ENCODE results near the gene SEMA5A.

SEMA5A gene

GRCh38 chr5:9188131-9188530 is 357.7 kb downstream of the SEMA5A start:
- H3K4me1 ChIP-seq (ENCODE audit: control insufficient read depth in 5 of 5, insufficient read depth in 5 of 5, low read length in 5 of 5): peaks cover 0 to 5% (median 0%) of the 10 kb centered on the region in 5 donors
- no peaks in the 10 kb centered on the region for H3K27me3 ChIP-seq (ENCODE audit: control insufficient read depth in 5 of 5, insufficient read depth in 4 of 5, low read length in 5 of 5)
- no peaks in the 10 kb centered on the region for H3K9me3 ChIP-seq (ENCODE audit: control insufficient read depth in 5 of 5, low read length in 5 of 5)
- no peak overlapping the region for H3K4me3 ChIP-seq (ENCODE audit: low read depth in 1 of 5, low read length in 5 of 5)
- no peak overlapping the region for H3K9ac ChIP-seq (ENCODE audit: low read length in 5 of 5)
- H3K27ac ChIP-seq (ENCODE audit: low read depth, low read length): no peak overlapping the region
- no peaks in the 10 kb centered on the region for H3K36me3 ChIP-seq (ENCODE audit: control insufficient read depth in 5 of 5, insufficient read depth in 5 of 5, low read length in 5 of 5)

DNA sequence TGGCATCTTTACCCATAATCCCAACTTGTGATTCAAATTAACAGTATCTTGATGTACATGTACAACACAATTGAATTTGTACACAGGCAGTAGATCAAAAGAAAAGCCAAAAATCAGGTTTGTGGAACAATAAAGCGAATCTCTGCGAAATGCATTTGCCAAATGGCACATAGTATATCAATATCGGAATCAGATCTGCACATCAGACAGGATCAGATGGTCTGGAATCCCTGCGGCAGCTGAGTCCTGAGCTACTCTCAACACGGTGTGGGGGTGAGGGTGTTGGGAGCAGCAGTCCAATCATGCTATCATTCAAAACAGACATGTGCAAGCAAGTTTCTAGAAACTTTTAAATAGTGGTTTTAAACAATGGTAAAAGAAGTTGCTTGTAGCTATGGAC is 358.3 kb downstream of the SEMA5A start:
- Histone ChIP-seq H3K27ac (ENCODE audit: low read depth, low read length) (no peak overlapping the region), H3K9me3 (ENCODE audit: control insufficient read depth in 5 of 5, low read length in 5 of 5) (no peaks in the 10 kb centered on the region), H3K27me3 (ENCODE audit: control insufficient read depth in 5 of 5, insufficient read depth in 4 of 5, low read length in 5 of 5) (no peaks in the 10 kb centered on the region), H3K36me3 (ENCODE audit: control insufficient read depth in 5 of 5, insufficient read depth in 5 of 5, low read length in 5 of 5) (no peaks in the 10 kb centered on the region), H3K4me1 (ENCODE audit: control insufficient read depth in 5 of 5, insufficient read depth in 5 of 5, low read length in 5 of 5) (peaks cover 0 to 5% (median 0%) of the 10 kb centered on the region in 5 donors), H3K4me3 (ENCODE audit: low read depth in 1 of 5, low read length in 5 of 5) (no peak overlapping the region), H3K9ac (ENCODE audit: low read length in 5 of 5) (no peak overlapping the region)

- H3K9me3 ChIP-seq (ENCODE audit: control insufficient read depth in 5 of 5, low read length in 5 of 5): no peaks in the 10 kb centered on the region
- no peak overlapping the region for H3K9ac ChIP-seq (ENCODE audit: low read length in 5 of 5)
- H3K27ac ChIP-seq (ENCODE audit: low read depth, low read length): no peak overlapping the region
- no peaks in the 10 kb centered on the region for H3K27me3 ChIP-seq (ENCODE audit: control insufficient read depth in 5 of 5, insufficient read depth in 4 of 5, low read length in 5 of 5)
- no peak overlapping the region for H3K4me3 ChIP-seq (ENCODE audit: low read depth in 1 of 5, low read length in 5 of 5)
- no peaks in the 10 kb centered on the region for H3K36me3 ChIP-seq (ENCODE audit: control insufficient read depth in 5 of 5, insufficient read depth in 5 of 5, low read length in 5 of 5)
- H3K4me1 ChIP-seq (ENCODE audit: control insufficient read depth in 5 of 5, insufficient read depth in 5 of 5, low read length in 5 of 5): peaks cover 0 to 5% (median 0%) of the 10 kb centered on the region in 5 donors
Measured at GRCh38 chr5:9186069-9186468, 359.8 kb downstream of the SEMA5A start.

DNA sequence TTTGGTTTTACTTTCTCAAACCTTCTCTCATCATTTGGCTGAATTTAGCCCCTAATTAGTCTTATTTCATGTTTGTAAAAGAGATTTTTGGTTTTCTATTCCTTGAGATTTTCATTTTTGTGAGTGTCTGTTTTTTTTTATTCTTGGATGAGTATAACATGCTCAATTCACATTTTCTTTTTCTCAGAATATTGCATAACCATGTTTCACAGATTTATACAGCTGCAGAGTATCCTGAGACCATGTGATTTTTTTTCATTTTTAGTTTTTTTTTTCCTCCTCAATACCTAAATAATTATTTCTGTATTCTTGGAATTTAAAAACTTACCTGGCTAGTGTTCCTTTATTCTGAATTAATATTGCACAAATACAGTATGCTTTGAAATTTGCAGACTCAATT is 361.9 kb downstream of the SEMA5A start:
- H3K27me3 ChIP-seq (ENCODE audit: control insufficient read depth in 5 of 5, insufficient read depth in 4 of 5, low read length in 5 of 5): no peaks in the 10 kb centered on the region
- no peaks in the 10 kb centered on the region for H3K9me3 ChIP-seq (ENCODE audit: control insufficient read depth in 5 of 5, low read length in 5 of 5)
- no peak overlapping the region for H3K4me3 ChIP-seq (ENCODE audit: low read depth in 1 of 5, low read length in 5 of 5)
- no peaks in the 10 kb centered on the region for H3K36me3 ChIP-seq (ENCODE audit: control insufficient read depth in 5 of 5, insufficient read depth in 5 of 5, low read length in 5 of 5)
- peaks cover 0 to 5% (median 0%) of the 10 kb centered on the region in 5 donors for H3K4me1 ChIP-seq (ENCODE audit: control insufficient read depth in 5 of 5, insufficient read depth in 5 of 5, low read length in 5 of 5)
- no peak overlapping the region for H3K27ac ChIP-seq (ENCODE audit: low read depth, low read length)
- H3K9ac ChIP-seq (ENCODE audit: low read length in 5 of 5): no peak overlapping the region

GRCh38 chr5:9182899-9183695 is 362.8 kb downstream of the SEMA5A start:
- Histone ChIP-seq H3K27me3 (ENCODE audit: control insufficient read depth in 5 of 5, insufficient read depth in 4 of 5, low read length in 5 of 5) (no peaks in the 10 kb centered on the region), H3K36me3 (ENCODE audit: control insufficient read depth in 5 of 5, insufficient read depth in 5 of 5, low read length in 5 of 5) (no peaks in the 10 kb centered on the region), H3K9me3 (ENCODE audit: control insufficient read depth in 5 of 5, low read length in 5 of 5) (no peaks in the 10 kb centered on the region), H3K27ac (ENCODE audit: low read depth, low read length) (no peak overlapping the region), H3K9ac (ENCODE audit: low read length in 5 of 5) (no peak overlapping the region), H3K4me1 (ENCODE audit: control insufficient read depth in 5 of 5, insufficient read depth in 5 of 5, low read length in 5 of 5) (peaks cover 0 to 5% (median 0%) of the 10 kb centered on the region in 5 donors), H3K4me3 (ENCODE audit: low read depth in 1 of 5, low read length in 5 of 5) (no peak overlapping the region)

GRCh38 chr5:9176641-9177040 is 369.2 kb downstream of the SEMA5A start:
- H3K9ac ChIP-seq (ENCODE audit: low read length in 5 of 5): no peak overlapping the region
- H3K36me3 ChIP-seq (ENCODE audit: control insufficient read depth in 5 of 5, insufficient read depth in 5 of 5, low read length in 5 of 5): no peaks in the 10 kb centered on the region
- H3K4me3 ChIP-seq (ENCODE audit: low read depth in 1 of 5, low read length in 5 of 5): no peak overlapping the region
- no peak overlapping the region for H3K27ac ChIP-seq (ENCODE audit: low read depth, low read length)
- peaks cover 0 to 5% (median 4%) of the 10 kb centered on the region in 5 donors for H3K9me3 ChIP-seq (ENCODE audit: control insufficient read depth in 5 of 5, low read length in 5 of 5)
- peaks cover 0 to 2% (median 0%) of the 10 kb centered on the region in 5 donors for H3K4me1 ChIP-seq (ENCODE audit: control insufficient read depth in 5 of 5, insufficient read depth in 5 of 5, low read length in 5 of 5)
- H3K27me3 ChIP-seq (ENCODE audit: control insufficient read depth in 5 of 5, insufficient read depth in 4 of 5, low read length in 5 of 5): no peaks in the 10 kb centered on the region

GRCh38 chr5:9174446-9174845 is 371.4 kb downstream of the SEMA5A start:
- peaks cover 0 to 2% (median 0%) of the 10 kb centered on the region in 5 donors for H3K4me1 ChIP-seq (ENCODE audit: control insufficient read depth in 5 of 5, insufficient read depth in 5 of 5, low read length in 5 of 5)
- H3K36me3 ChIP-seq (ENCODE audit: control insufficient read depth in 5 of 5, insufficient read depth in 5 of 5, low read length in 5 of 5): no peaks in the 10 kb centered on the region
- H3K9me3 ChIP-seq (ENCODE audit: control insufficient read depth in 5 of 5, low read length in 5 of 5): peaks cover 0 to 5% (median 4%) of the 10 kb centered on the region in 5 donors
- no peak overlapping the region for H3K27ac ChIP-seq (ENCODE audit: low read depth, low read length)
- no peak overlapping the region for H3K9ac ChIP-seq (ENCODE audit: low read length in 5 of 5)
- H3K4me3 ChIP-seq (ENCODE audit: low read depth in 1 of 5, low read length in 5 of 5): no peak overlapping the region
- H3K27me3 ChIP-seq (ENCODE audit: control insufficient read depth in 5 of 5, insufficient read depth in 4 of 5, low read length in 5 of 5): no peaks in the 10 kb centered on the region

GRCh38 chr5:9173281-9174048 is 372.4 kb downstream of the SEMA5A start:
- H3K36me3 ChIP-seq (ENCODE audit: control insufficient read depth in 5 of 5, insufficient read depth in 5 of 5, low read length in 5 of 5): no peaks in the 10 kb centered on the region
- no peaks in the 10 kb centered on the region for H3K27me3 ChIP-seq (ENCODE audit: control insufficient read depth in 5 of 5, insufficient read depth in 4 of 5, low read length in 5 of 5)
- H3K27ac ChIP-seq (ENCODE audit: low read depth, low read length): no peak overlapping the region
- H3K9ac ChIP-seq (ENCODE audit: low read length in 5 of 5): no peak overlapping the region
- no peak overlapping the region for H3K4me3 ChIP-seq (ENCODE audit: low read depth in 1 of 5, low read length in 5 of 5)
- H3K9me3 ChIP-seq (ENCODE audit: control insufficient read depth in 5 of 5, low read length in 5 of 5): peaks cover 0 to 5% (median 4%) of the 10 kb centered on the region in 5 donors
- peaks cover 0 to 2% (median 0%) of the 10 kb centered on the region in 5 donors for H3K4me1 ChIP-seq (ENCODE audit: control insufficient read depth in 5 of 5, insufficient read depth in 5 of 5, low read length in 5 of 5)

DNA sequence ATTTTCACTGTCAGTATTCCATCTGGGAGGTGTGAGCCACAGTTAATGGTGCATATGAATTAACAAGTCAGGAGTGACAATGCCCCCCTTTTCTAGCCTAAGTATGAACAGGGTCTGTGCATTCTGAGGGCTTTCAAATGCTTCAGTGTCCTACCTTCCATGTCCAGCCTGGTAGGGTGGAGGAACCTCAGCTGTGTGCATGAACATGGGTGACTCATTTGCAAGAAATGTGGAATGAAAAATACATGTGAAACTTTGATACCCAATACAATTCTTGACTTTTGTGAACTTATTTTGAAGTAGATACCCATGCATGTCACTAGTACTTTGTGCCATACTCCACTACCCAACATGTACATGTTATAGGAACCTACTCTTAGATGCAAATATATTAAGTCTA is 375.8 kb downstream of the SEMA5A start:
- Histone ChIP-seq H3K9me3 (ENCODE audit: control insufficient read depth in 5 of 5, low read length in 5 of 5) (no peaks in the 10 kb centered on the region), H3K9ac (ENCODE audit: low read length in 5 of 5) (no peak overlapping the region), H3K27ac (ENCODE audit: low read depth, low read length) (no peak overlapping the region), H3K4me1 (ENCODE audit: control insufficient read depth in 5 of 5, insufficient read depth in 5 of 5, low read length in 5 of 5) (peaks cover 0 to 2% (median 0%) of the 10 kb centered on the region in 5 donors), H3K4me3 (ENCODE audit: low read depth in 1 of 5, low read length in 5 of 5) (no peak overlapping the region), H3K27me3 (ENCODE audit: control insufficient read depth in 5 of 5, insufficient read depth in 4 of 5, low read length in 5 of 5) (no peaks in the 10 kb centered on the region), H3K36me3 (ENCODE audit: control insufficient read depth in 5 of 5, insufficient read depth in 5 of 5, low read length in 5 of 5) (no peaks in the 10 kb centered on the region)

- H3K36me3 ChIP-seq (ENCODE audit: control insufficient read depth in 5 of 5, insufficient read depth in 5 of 5, low read length in 5 of 5): no peaks in the 10 kb centered on the region
- no peak overlapping the region for H3K9ac ChIP-seq (ENCODE audit: low read length in 5 of 5)
- no peak overlapping the region for H3K27ac ChIP-seq (ENCODE audit: low read depth, low read length)
- no peaks in the 10 kb centered on the region for H3K9me3 ChIP-seq (ENCODE audit: control insufficient read depth in 5 of 5, low read length in 5 of 5)
- no peaks in the 10 kb centered on the region for H3K27me3 ChIP-seq (ENCODE audit: control insufficient read depth in 5 of 5, insufficient read depth in 4 of 5, low read length in 5 of 5)
- peaks cover 0 to 2% (median 0%) of the 10 kb centered on the region in 5 donors for H3K4me1 ChIP-seq (ENCODE audit: control insufficient read depth in 5 of 5, insufficient read depth in 5 of 5, low read length in 5 of 5)
- H3K4me3 ChIP-seq (ENCODE audit: low read depth in 1 of 5, low read length in 5 of 5): no peak overlapping the region
Measured at GRCh38 chr5:9169557-9169902, 376.3 kb downstream of the SEMA5A start.
